A549 (cell line): Measurements from ENCODE around the gene CCDC74B.
"Not testable (repeated sequence)": the region's sequence is repeated elsewhere in the genome, so short reads cannot be mapped to it uniquely, and the experiment has no call there.

ENCODE experiments used
- CHD2 ChIP-seq: fragments of 150-350 bp; IDR thresholded peaks from 2 replicates; pipeline ENCODE4 v1.6.1; 2014; ENCODE audit warnings: low read length; ENCODE audit not compliant: partially characterized antibody
- CHD4 ChIP-seq: fragments of 200-600 bp; sonication (generic); IDR thresholded peaks from 2 replicates; pipeline ENCODE4 v1.6.1; 2016; ENCODE audit warnings: antibody characterized with exemption, mild to moderate bottlenecking, borderline replicate concordance
- JUN ChIP-seq, 2 experiments: fragments of >200 bp; sonication (Bioruptor Twin); formaldehyde crosslinking; IDR thresholded peaks; 2 replicates in 1 of 2; 3 replicates in 1 of 2; pipeline ENCODE4 v1.6.1; 2016 to 2017
- MAFK ChIP-seq: fragments of 450-650 bp; IDR thresholded peaks from 2 replicates; pipeline ENCODE4 v1.6.1; 2014; ENCODE audit not compliant: partially characterized antibody
- MAZ ChIP-seq: fragments of 150-350 bp; IDR thresholded peaks from 2 replicates; pipeline ENCODE4 v1.6.1; 2014; ENCODE audit warnings: antibody characterized with exemption, low read depth, low read length, borderline replicate concordance
- POLR2A ChIP-seq: IDR thresholded peaks from 2 replicates; pipeline ENCODE4 v1.6.1; 2012; ENCODE audit warnings: mild to moderate bottlenecking, low read length
- RAD21 ChIP-seq, 2 experiments: fragments of >200 bp in 1 of 2; sonication (Bioruptor Twin) in 1 of 2; formaldehyde crosslinking in 1 of 2; IDR thresholded peaks in 1 of 2; conservative IDR thresholded peaks in 1 of 2; 2 replicates in 1 of 2; 3 replicates in 1 of 2; pipeline ENCODE4 v1.6.1; 2012 to 2018; ENCODE audit warnings: inconsistent platforms in 1 of 2
- RNF2 ChIP-seq: fragments of 200-600 bp; sonication (generic); IDR thresholded peaks from 2 replicates; pipeline ENCODE4 v1.6.1; 2016; ENCODE audit warnings: low read depth, mild to moderate bottlenecking, antibody characterized with exemption, moderate library complexity, borderline replicate concordance
- ZSCAN20 ChIP-seq: fragments of 250-450 bp; sonication (Bioruptor Pico); IDR thresholded peaks from 2 replicates; pipeline ENCODE4 v1.8.0; 2022; ENCODE audit warnings: mild to moderate bottlenecking, moderate library complexity
- TF ChIP-seq, protein P1 (sequence below): fragments of >200 bp; sonication (Bioruptor Twin); formaldehyde crosslinking; IDR thresholded peaks from 3 replicates; pipeline ENCODE4 v1.5.1; 2016
- TF ChIP-seq, protein P2 (sequence below): IDR thresholded peaks from 2 replicates; pipeline ENCODE4 v1.6.1; 2012
- TF ChIP-seq, protein P3 (sequence below): fragments of 450-650 bp; IDR thresholded peaks from 2 replicates; pipeline ENCODE4 v1.6.1; 2014; ENCODE audit warnings: antibody characterized with exemption

DNA sequence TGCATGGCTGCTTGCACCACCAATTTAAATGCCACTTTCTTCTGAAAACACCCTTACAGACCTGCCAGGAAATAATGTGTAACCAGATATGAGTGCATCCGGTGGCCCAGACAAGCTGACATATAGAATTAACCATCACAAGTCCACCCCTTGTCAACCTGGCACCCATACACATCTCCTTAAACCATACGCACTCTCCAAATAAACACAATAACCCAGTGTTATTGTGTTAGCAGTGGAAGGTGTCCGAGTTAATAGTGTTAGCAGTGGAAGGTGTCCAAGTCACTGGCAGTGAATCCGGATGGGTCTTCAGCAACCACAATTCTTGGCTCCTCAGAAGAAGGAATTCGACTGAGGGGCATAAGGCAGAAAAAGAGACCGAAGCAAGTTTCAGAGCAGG lies 3.6 kb upstream of the CCDC74B start:
- TF ChIP-seq, protein P1, sequence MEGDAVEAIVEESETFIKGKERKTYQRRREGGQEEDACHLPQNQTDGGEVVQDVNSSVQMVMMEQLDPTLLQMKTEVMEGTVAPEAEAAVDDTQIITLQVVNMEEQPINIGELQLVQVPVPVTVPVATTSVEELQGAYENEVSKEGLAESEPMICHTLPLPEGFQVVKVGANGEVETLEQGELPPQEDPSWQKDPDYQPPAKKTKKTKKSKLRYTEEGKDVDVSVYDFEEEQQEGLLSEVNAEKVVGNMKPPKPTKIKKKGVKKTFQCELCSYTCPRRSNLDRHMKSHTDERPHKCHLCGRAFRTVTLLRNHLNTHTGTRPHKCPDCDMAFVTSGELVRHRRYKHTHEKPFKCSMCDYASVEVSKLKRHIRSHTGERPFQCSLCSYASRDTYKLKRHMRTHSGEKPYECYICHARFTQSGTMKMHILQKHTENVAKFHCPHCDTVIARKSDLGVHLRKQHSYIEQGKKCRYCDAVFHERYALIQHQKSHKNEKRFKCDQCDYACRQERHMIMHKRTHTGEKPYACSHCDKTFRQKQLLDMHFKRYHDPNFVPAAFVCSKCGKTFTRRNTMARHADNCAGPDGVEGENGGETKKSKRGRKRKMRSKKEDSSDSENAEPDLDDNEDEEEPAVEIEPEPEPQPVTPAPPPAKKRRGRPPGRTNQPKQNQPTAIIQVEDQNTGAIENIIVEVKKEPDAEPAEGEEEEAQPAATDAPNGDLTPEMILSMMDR = not testable (repeated sequence)
- TF ChIP-seq CHD4; RNF2; JUN (IDR thresholded peaks at IDR 0.05); MAFK; MAZ; POLR2A; ZSCAN20 (CRISPR knock-in tag); RAD21 (conservative IDR thresholded peaks at IDR 0.05 in 1 of 2, IDR thresholded peaks at IDR 0.05 in 1 of 2); CHD2: not testable (repeated sequence)
- TF ChIP-seq, protein P2, sequence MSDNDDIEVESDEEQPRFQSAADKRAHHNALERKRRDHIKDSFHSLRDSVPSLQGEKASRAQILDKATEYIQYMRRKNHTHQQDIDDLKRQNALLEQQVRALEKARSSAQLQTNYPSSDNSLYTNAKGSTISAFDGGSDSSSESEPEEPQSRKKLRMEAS = not testable (repeated sequence)
- TF ChIP-seq, protein P3, sequence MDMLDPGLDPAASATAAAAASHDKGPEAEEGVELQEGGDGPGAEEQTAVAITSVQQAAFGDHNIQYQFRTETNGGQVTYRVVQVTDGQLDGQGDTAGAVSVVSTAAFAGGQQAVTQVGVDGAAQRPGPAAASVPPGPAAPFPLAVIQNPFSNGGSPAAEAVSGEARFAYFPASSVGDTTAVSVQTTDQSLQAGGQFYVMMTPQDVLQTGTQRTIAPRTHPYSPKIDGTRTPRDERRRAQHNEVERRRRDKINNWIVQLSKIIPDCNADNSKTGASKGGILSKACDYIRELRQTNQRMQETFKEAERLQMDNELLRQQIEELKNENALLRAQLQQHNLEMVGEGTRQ = not testable (repeated sequence)
